HepG2 (cell line): ENCODE data around the gene MYH9. TPM values are rescaled to one million over a fixed set of nuclear protein-coding genes. Genes with fewer than 3 reads are reported as not detected.

ENCODE experiments used
- AHDC1 ChIP-seq: sonication (generic); formaldehyde crosslinking; IDR thresholded peaks from 2 replicates; pipeline ENCODE4 v1.5.1; 2020; ENCODE audit warnings: mild to moderate bottlenecking, missing genetic modification reagents, borderline replicate concordance
- ATM ChIP-seq: fragments of 450-650 bp; IDR thresholded peaks from 2 replicates; pipeline ENCODE4 v1.7.1; 2017; ENCODE audit warnings: mild to moderate bottlenecking, borderline replicate concordance
- DMAP1 ChIP-seq: IDR thresholded peaks from 2 replicates; pipeline ENCODE4 v1.6.1; 2016
- FOSL2 ChIP-seq: sonication (generic); formaldehyde crosslinking; IDR thresholded peaks from 2 replicates; pipeline ENCODE4 v1.4.0; 2020; ENCODE audit warnings: missing genetic modification reagents
- FOXJ3 ChIP-seq: sonication (generic); formaldehyde crosslinking; IDR thresholded peaks from 2 replicates; pipeline ENCODE4 v1.4.0; 2020; ENCODE audit warnings: missing genetic modification reagents, mild to moderate bottlenecking, borderline replicate concordance
- FOXP4 ChIP-seq: sonication (generic); formaldehyde crosslinking; IDR thresholded peaks from 2 replicates; pipeline ENCODE4 v1.4.0; 2020; ENCODE audit warnings: missing genetic modification reagents
- GABPB1 ChIP-seq: IDR thresholded peaks from 2 replicates; pipeline ENCODE4 v1.6.1; 2016; ENCODE audit warnings: mild to moderate bottlenecking, missing genetic modification reagents, moderate library complexity, missing compliant biosample characterization
- GLI4 ChIP-seq: sonication (generic); formaldehyde crosslinking; IDR thresholded peaks from 2 replicates; pipeline ENCODE4 v1.5.1; 2020; ENCODE audit warnings: missing genetic modification reagents, mild to moderate bottlenecking, moderate library complexity, borderline replicate concordance
- HNF4A ChIP-seq: sonication (generic); formaldehyde crosslinking; IDR thresholded peaks from 2 replicates; pipeline ENCODE4 v1.4.0; 2020; ENCODE audit warnings: missing genetic modification reagents
- MXI1 ChIP-seq: IDR thresholded peaks from 3 replicates; pipeline ENCODE4 v1.6.1; 2012; ENCODE audit warnings: low read depth, low read length, inconsistent platforms, borderline replicate concordance
- PHF21A ChIP-seq: sonication (generic); formaldehyde crosslinking; IDR thresholded peaks from 2 replicates; pipeline ENCODE4 v1.5.0; 2020; ENCODE audit warnings: mild to moderate bottlenecking, missing genetic modification reagents
- PLRG1 ChIP-seq: fragments of 450-650 bp; conservative IDR thresholded peaks from 2 replicates; pipeline ENCODE4 v1.6.1; 2016
- PRPF4 ChIP-seq: fragments of 200-400 bp; formaldehyde crosslinking; IDR thresholded peaks from 2 replicates; pipeline ENCODE4 v1.6.1; 2016; ENCODE audit warnings: low read length, low read depth; ENCODE audit not compliant: poor library complexity, severe bottlenecking
- SMAD3 ChIP-seq: sonication (generic); formaldehyde crosslinking; IDR thresholded peaks from 2 replicates; pipeline ENCODE4 v1.4.0; 2020; ENCODE audit warnings: missing genetic modification reagents
- SOX13 ChIP-seq, 3 experiments: fragments of 450-650 bp in 1 of 3; sonication (generic) in 1 of 3; formaldehyde crosslinking in 1 of 3; IDR thresholded peaks in 2 of 3; conservative IDR thresholded peaks in 1 of 3; 2 replicates each; pipeline versions ENCODE4 v1.5.0 to v1.6.1; 2016 to 2020; ENCODE audit warnings: antibody characterized with exemption in 1 of 3, mild to moderate bottlenecking in 1 of 3, missing compliant biosample characterization in 1 of 3, missing genetic modification reagents in 1 of 3, moderate library complexity in 1 of 3
- ZNF317 ChIP-seq: sonication (generic); formaldehyde crosslinking; IDR thresholded peaks from 2 replicates; pipeline ENCODE4 v1.5.0; 2020; ENCODE audit warnings: mild to moderate bottlenecking, missing genetic modification reagents
- ZNF546 ChIP-seq: sonication (generic); formaldehyde crosslinking; conservative IDR thresholded peaks from 2 replicates; pipeline ENCODE4 v1.8.1; 2023; ENCODE audit warnings: mild to moderate bottlenecking, missing genetic modification reagents
- ZNF570 ChIP-seq: sonication (generic); formaldehyde crosslinking; IDR thresholded peaks from 2 replicates; pipeline ENCODE4 v1.4.0; 2020; ENCODE audit warnings: mild to moderate bottlenecking, missing genetic modification reagents, borderline replicate concordance
- ZNF644 ChIP-seq: IDR thresholded peaks from 2 replicates; pipeline ENCODE4 v1.6.1; 2016; ENCODE audit warnings: low read depth
- ZNF652 ChIP-seq: IDR thresholded peaks from 2 replicates; pipeline ENCODE4 v1.6.1; 2016; ENCODE audit warnings: low read depth, borderline replicate concordance
- ZNF792 ChIP-seq: IDR thresholded peaks from 2 replicates; pipeline ENCODE4 v1.6.1; 2016
- ZNF800 ChIP-seq: sonication (generic); formaldehyde crosslinking; IDR thresholded peaks from 2 replicates; pipeline ENCODE4 v1.4.0; 2020; ENCODE audit warnings: missing genetic modification reagents
- ZSCAN29 ChIP-seq: sonication (generic); formaldehyde crosslinking; conservative IDR thresholded peaks from 2 replicates; pipeline ENCODE4 v1.4.0; 2020; ENCODE audit warnings: mild to moderate bottlenecking, missing genetic modification reagents
- polyA plus RNA-seq, 8 experiments: library from polyadenylated mRNA; depleted of rRNA in 3 of 8; stranded (reverse) in 7 of 8; unstranded in 1 of 8; fragments of >200 nt; fragmentation: Illumina TruSeq in 4 of 8; extraction: Trizol in 4 of 8; gene quantifications; 2 replicates each; pipeline versions ENCODE4 v1.2.1 to v1.2.3, GENCODE V29; 2011 to 2016; ENCODE audit warnings: low read depth in 4 of 8, missing spikeins in 1 of 8, mixed read lengths in 1 of 8; ENCODE audit not compliant: insufficient read depth in 1 of 8
- total RNA-seq, 5 experiments: library from RNA; depleted of rRNA; stranded (reverse); fragments of >200 nt; fragmentation: Illumina TruSeq; extraction: Trizol; gene quantifications; 2 replicates each; pipeline ENCODE4 v1.2.3, GENCODE V29; 2016; ENCODE audit warnings: low read depth in 1 of 5

Gene MYH9
- total and polyA plus RNA-seq, 2 of the 13 experiments (the other 11 are each of a cell fraction or from before 2014, with no cell fraction given), result 50.7 to 98.5 TPM

GRCh38 chr22:36279219-36279666 is 108.5 kb downstream of the MYH9 start (continued):
- TF ChIP-seq PRPF4 (no peak), ZNF800 (CRISPR knock-in tag) (no peak), ZNF570 (CRISPR knock-in tag) (no peak), HNF4A (CRISPR knock-in tag) (peak; percentile 97), ZNF652 (peak; percentile 83), ZSCAN29 (CRISPR knock-in tag) (no peak), SOX13 (IDR thresholded peaks at IDR 0.05) (peak; percentile 36; the same call in 1 of the 2 replicates), SOX13 (CRISPR knock-in tag; conservative IDR thresholded peaks at IDR 0.05 in 1 of 2, IDR thresholded peaks at IDR 0.05 in 1 of 2) (peak in 1 of 2 experiments; percentile 76; a peak in 2 of 4 replicates), FOXP4 (CRISPR knock-in tag) (peak; percentile 91), ZNF644 (CRISPR knock-in tag) (peak; percentile 41; the same call in 1 of the 2 replicates), ZNF792 (CRISPR knock-in tag) (0 out of 2 replicates have a peak, but pooled peaks have one; percentile 52), GABPB1 (CRISPR knock-in tag) (no peak), GLI4 (CRISPR knock-in tag) (no peak), FOXJ3 (peak; percentile 97), PHF21A (CRISPR knock-in tag) (peak; percentile 56; the same call in 1 of the 2 replicates), ATM (no peak), ZNF546 (no peak), MXI1 (no peak), FOSL2 (CRISPR knock-in tag) (peak; percentile 58), AHDC1 (CRISPR knock-in tag) (peak; percentile 89), ZNF317 (CRISPR knock-in tag) (no peak), DMAP1 (CRISPR knock-in tag) (peak; percentile 66; the same call in 1 of the 2 replicates), PLRG1 (no peak), SMAD3 (0 out of 2 replicates have a peak, but pooled peaks have one; percentile 25)
